Neural cell (in vitro differentiated cells): ENCODE measurements around the gene IL12RB1. TPM values are rescaled to one million over a fixed set of nuclear protein-coding genes. Genes with fewer than 3 reads are reported as not detected.

Experiments
- H2AFZ ChIP-seq: fragments of 200-600, 300-800 bp; sonication (generic), shearing (Covaris generic); 2 replicates; pipeline ENCODE4 v1.6.0; 2014; ENCODE audit warnings: low read depth, mild to moderate bottlenecking, antibody characterized with exemption, low read length, moderate library complexity
- H3F3A ChIP-seq: fragments of 200-600 bp; shearing (Covaris generic); 2 replicates; pipeline ENCODE4 v1.6.1; 2016; ENCODE audit warnings: mild to moderate bottlenecking, moderate library complexity, mixed read lengths, antibody characterized with exemption, low read length; ENCODE audit not compliant: insufficient read depth, poor library complexity, severe bottlenecking
- H3K27ac ChIP-seq: fragments of 200-600, 300-800 bp; sonication (generic), shearing (Covaris generic); 2 replicates; pipeline ENCODE4 v1.5.1; 2014; ENCODE audit warnings: mild to moderate bottlenecking, low read length, moderate library complexity
- H3K27me3 ChIP-seq: fragments of 300-800, 200-600 bp; sonication (generic), shearing (Covaris generic); 2 replicates; pipeline ENCODE4 v1.6.0; 2014; ENCODE audit warnings: mild to moderate bottlenecking, low read depth, low read length, moderate library complexity; ENCODE audit not compliant: insufficient read depth
- H3K36me3 ChIP-seq: fragments of 300-800, 200-600 bp; sonication (generic), shearing (Covaris generic); 2 replicates; pipeline ENCODE4 v1.5.1; 2014; ENCODE audit warnings: mild to moderate bottlenecking, antibody characterized with exemption, low read length, moderate library complexity; ENCODE audit not compliant: insufficient read depth
- H3K4me2 ChIP-seq: fragments of 300-800, 200-600 bp; sonication (generic), shearing (Covaris generic); 2 replicates; pipeline ENCODE4 v1.6.0; 2014; ENCODE audit warnings: mild to moderate bottlenecking, low read length
- H3K4me3 ChIP-seq: fragments of 300-800, 200-600 bp; sonication (generic), shearing (Covaris generic); 2 replicates; pipeline ENCODE4 v1.5.1; 2014; ENCODE audit warnings: mild to moderate bottlenecking, low read length, moderate library complexity
- H3K79me2 ChIP-seq: fragments of 200-600 bp; shearing (Covaris generic); replicated peaks from 2 replicates; pipeline ENCODE4 v1.6.0; 2014; ENCODE audit warnings: mild to moderate bottlenecking, low read length, moderate library complexity; ENCODE audit not compliant: insufficient read depth
- H3K9ac ChIP-seq: fragments of 300-800, 200-600 bp; sonication (generic), shearing (Covaris generic); 2 replicates; pipeline ENCODE4 v1.6.1; 2016; ENCODE audit warnings: mild to moderate bottlenecking, low read length, mixed read lengths
- H3K9me2 ChIP-seq: fragments of 200-600 bp; shearing (Covaris generic); 2 replicates; pipeline ENCODE4 v1.6.1; 2016; ENCODE audit warnings: mild to moderate bottlenecking, low read length, mixed read lengths; ENCODE audit not compliant: insufficient read depth
- H3K9me3 ChIP-seq: fragments of 200-600, 300-800 bp; sonication (generic), shearing (Covaris generic); 2 replicates; pipeline ENCODE4 v1.6.1; 2016; ENCODE audit warnings: mild to moderate bottlenecking, mixed run types, low read length, moderate library complexity, mixed read lengths
- H4K20me1 ChIP-seq: fragments of 200-600 bp; shearing (Covaris generic); 2 replicates; pipeline ENCODE4 v1.6.1; 2016; ENCODE audit warnings: mild to moderate bottlenecking, mixed run types; ENCODE audit not compliant: insufficient read depth
- CTCF ChIP-seq: fragments of 450-650 bp; IDR thresholded peaks from 2 replicates; pipeline ENCODE4 v1.5.1; 2014; ENCODE audit warnings: antibody characterized with exemption, mild to moderate bottlenecking, moderate library complexity; ENCODE audit not compliant: poor library complexity, severe bottlenecking
- EP300 ChIP-seq: fragments of 450-650 bp; conservative IDR thresholded peaks from 2 replicates; pipeline ENCODE4 v1.6.1; 2014; ENCODE audit warnings: antibody characterized with exemption, mild to moderate bottlenecking, moderate library complexity; ENCODE audit not compliant: poor library complexity, severe bottlenecking
- EZH2 ChIP-seq: fragments of 200-600, 300-800 bp; shearing (Covaris generic), sonication (generic); IDR thresholded peaks from 2 replicates; pipeline ENCODE4 v1.6.1; 2014; ENCODE audit warnings: antibody characterized with exemption, low read length, borderline replicate concordance, mild to moderate bottlenecking; ENCODE audit not compliant: insufficient read depth, poor library complexity, severe bottlenecking
- MXI1 ChIP-seq: fragments of 450-650 bp; conservative IDR thresholded peaks from 2 replicates; pipeline ENCODE4 v1.6.1; 2014; ENCODE audit warnings: antibody characterized with exemption, mild to moderate bottlenecking; ENCODE audit not compliant: poor library complexity, severe bottlenecking
- POLR2AphosphoS5 ChIP-seq: IDR thresholded peaks from 2 replicates; pipeline ENCODE4 v1.6.1; 2012
- RAD21 ChIP-seq: fragments of 450-650 bp; conservative IDR thresholded peaks from 2 replicates; pipeline ENCODE4 v1.6.1; 2014; ENCODE audit warnings: antibody characterized with exemption, mild to moderate bottlenecking, moderate library complexity
- REST ChIP-seq: IDR thresholded peaks from 2 replicates; pipeline ENCODE4 v1.6.1; 2012; ENCODE audit warnings: borderline replicate concordance
- SMC3 ChIP-seq: fragments of 450-650 bp; conservative IDR thresholded peaks from 2 replicates; pipeline ENCODE4 v1.6.1; 2014; ENCODE audit warnings: antibody characterized with exemption, mild to moderate bottlenecking, moderate library complexity; ENCODE audit not compliant: poor library complexity
- TAF1 ChIP-seq: IDR thresholded peaks from 2 replicates; pipeline ENCODE4 v1.6.1; 2012; ENCODE audit warnings: low read depth
- polyA plus RNA-seq: library from polyadenylated mRNA; depleted of rRNA; stranded (reverse); fragments of >200 nt; gene quantifications from 2 replicates; pipeline ENCODE4 v1.2.3, GENCODE V29; 2014

Gene IL12RB1
- polyA plus RNA-seq, 1 donor from 2014 or later = not detected

- Histone ChIP-seq H3F3A (no peaks in the 10 kb centered on the region), H3K9me3 (no peaks in the 10 kb centered on the region), H3K9me2 (no peaks in the 10 kb centered on the region), H2AFZ (no peak overlapping the region), H4K20me1 (no peaks in the 10 kb centered on the region), H3K4me3 (no peak overlapping the region), H3K27me3 (no peaks in the 10 kb centered on the region), H3K9ac (no peak overlapping the region), H3K36me3 (no peaks in the 10 kb centered on the region), H3K27ac (no peak overlapping the region), H3K4me2 (no peak overlapping the region), H3K79me2 (no peaks in the 10 kb centered on the region)
- TF ChIP-seq TAF1 (no peak), POLR2AphosphoS5 (no peak), REST (no peak), RAD21 (no peak), EZH2 (no peak), MXI1 (no peak), SMC3 (no peak), EP300 (no peak), CTCF (no peak)
These were observed 854 bp downstream of the IL12RB1 start for GRCh38 chr19:18085702-18086457.

DNA sequence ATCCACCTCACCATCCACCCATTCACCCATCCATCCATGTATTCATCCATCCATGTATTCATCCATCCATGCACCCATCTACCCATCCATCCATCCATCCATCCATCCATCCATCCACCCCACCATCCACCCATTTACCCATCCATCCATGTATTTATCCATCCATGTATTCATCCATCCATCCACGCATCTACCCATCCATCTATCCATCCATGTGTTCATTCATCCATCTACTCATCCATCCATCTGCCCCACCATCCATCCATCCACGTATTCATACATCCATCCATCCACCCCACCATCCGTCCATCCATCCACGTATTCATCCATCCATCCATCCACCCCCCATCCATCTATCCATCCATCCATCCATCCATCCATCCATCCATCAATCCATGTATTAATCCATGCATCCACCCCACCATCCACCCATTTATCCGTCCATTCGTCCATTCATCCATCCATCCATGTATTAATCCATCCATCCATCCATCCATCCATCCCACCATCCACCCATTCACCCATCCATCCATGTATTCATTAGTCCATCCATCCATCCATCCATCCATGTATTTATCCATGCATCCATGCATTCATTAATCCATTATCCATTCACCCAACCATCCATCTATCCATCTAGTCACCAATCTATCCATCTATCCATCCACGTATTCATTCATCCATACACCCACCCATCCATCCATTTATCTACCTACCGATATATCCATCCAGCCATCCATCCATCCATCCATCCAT, 2.6 kb downstream of the IL12RB1 start:
- no peaks in the 10 kb centered on the region for H3F3A ChIP-seq
- H3K4me3 ChIP-seq = no peak overlapping the region
- no peaks in the 10 kb centered on the region for H4K20me1 ChIP-seq
- H3K36me3 ChIP-seq = no peaks in the 10 kb centered on the region
- no peaks in the 10 kb centered on the region for H3K9me3 ChIP-seq
- H3K27ac ChIP-seq = no peak overlapping the region
- H3K4me2 ChIP-seq = no peak overlapping the region
- H3K9ac ChIP-seq = no peak overlapping the region
- no peaks in the 10 kb centered on the region for H3K79me2 ChIP-seq
- H3K9me2 ChIP-seq = no peaks in the 10 kb centered on the region
- no peak for TF ChIP-seq CTCF
- no peak overlapping the region for H2AFZ ChIP-seq
- no peaks in the 10 kb centered on the region for H3K27me3 ChIP-seq
